Measurements from ENCODE around the gene NUAK2.

NUAK2 gene

DNA sequence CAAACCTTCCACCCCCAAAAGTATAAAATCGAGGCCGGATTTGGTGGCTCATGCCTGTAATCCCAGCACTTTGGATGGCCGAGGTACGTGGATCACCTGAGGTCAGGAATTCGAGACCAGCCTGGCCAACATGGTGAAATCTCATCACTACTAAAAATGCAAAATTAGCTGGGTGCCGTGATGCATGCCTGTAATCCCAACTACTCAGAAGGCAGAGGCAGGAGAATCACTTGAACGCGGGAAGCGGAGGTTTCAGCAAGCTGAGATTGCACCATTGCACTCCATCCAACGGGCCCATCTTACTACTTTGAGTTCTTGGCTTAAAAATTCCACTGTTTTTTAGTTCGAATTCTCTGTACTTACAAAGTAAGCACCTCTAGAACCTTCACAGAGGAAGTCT, 24.2 kb upstream of the NUAK2 start:
- DNase-seq = no peak

DNA sequence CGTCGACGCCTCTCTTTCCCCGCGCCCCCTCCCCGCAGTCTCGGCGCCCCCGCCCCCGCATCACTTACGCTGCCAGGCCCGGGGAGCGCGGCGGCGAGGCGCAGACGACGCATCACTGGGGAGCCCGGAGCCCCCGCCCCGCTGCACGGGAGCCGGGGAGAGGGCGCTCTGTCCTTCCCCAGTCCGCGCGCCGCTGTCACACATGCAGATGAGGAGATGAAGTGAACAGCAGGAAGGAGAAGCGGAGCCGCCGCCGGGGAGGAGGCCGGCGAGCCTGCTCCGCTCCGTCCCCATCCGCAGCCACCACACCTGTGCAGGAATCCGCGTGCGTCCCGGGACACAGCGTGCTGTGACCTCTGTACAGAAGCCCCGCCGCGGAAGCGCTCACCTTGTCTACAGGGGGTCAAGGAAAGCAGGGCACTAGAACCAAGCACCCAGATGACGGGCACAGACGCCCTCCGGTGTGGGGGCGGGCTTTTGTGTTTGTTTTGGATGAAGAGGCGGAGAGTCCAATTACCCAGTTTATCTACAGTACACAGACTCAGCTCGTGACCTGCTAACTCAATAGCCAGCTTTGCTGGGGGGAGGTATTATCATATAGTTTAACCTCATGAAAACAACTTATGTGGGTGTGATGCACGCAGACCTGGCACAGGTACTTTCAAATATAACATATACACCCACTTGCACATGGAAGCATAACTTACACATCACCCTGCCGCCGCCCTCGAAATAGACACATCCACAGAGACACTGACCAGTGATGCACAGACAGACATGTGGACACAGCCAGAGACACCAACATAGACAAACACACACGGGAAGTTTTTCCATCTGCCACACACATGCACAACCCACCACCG, 22.8 kb upstream of the NUAK2 start:
- DNase-seq = peak; percentile 59

DNA sequence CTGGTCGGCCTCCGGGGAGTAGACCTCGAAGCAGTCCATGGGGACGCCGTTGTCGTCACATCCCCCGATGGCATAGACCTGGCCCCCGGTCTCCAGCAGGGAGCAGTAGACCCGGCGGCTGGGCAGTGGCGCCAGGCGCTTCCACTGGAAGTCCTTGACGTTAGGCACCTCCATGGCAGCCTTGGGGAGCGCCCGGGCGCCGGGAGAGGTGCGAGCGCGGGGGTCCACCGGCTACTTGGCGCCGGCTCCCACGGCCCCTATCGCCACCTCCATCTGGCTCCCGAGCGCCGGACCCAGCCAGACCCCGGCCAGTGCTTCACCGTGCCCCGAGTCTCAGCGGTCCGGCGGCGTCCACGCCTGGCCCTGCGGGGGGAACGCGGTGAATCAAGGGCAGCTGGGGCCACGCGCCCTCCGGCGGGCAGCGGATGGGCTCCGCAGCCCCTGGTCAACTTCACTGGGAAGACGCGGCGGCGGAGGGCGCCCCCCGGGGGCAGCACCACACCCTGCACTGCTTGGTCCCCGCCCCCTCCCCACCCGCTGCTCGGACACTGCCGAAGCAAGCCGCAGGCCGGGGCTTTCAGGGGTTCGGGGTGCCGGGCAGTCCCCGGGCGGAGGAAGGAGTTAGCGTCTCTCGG, 22.0 kb upstream of the NUAK2 start:
- no peak for DNase-seq

DNA sequence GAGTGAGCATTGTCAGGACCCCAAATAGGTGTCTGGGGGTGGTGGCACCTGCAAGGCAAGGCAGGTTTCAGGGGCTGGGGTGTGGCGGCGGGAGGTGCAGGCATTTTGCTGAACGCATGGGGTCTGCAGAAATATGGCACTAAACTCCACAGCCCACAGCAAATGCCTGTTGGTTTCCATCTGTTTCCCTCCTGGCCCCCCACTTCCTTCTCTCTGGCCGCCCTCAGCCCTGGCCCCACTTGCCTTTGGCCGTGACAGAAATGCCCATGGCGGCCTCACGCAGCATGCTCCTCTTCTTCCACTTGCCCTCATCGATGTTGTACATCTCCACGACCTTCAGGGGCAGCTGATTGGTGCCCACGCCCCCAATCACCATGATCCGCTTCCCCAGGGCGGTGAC, 21.4 kb upstream of the NUAK2 start:
- DNase-seq = no peak

DNA sequence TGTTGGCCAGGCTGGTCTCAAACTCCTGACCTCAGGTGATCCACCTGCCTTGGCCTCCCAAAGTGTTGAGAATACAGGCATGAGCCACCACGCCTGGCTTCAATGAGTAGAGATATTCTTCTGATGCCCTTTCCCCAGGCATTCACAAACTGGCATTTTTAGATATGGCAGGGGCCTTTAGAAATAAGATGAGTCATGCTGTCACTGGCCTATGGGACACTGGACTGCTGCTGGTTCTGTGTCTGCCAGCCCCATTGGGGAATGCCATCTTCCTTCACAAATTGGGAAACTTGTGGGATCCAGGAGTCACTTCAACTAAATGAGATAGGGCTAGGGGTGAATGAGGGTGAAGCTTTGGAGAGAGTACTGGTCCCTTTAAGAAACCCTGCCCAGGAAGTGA, 19.1 kb upstream of the NUAK2 start:
- no peak for DNase-seq

DNA sequence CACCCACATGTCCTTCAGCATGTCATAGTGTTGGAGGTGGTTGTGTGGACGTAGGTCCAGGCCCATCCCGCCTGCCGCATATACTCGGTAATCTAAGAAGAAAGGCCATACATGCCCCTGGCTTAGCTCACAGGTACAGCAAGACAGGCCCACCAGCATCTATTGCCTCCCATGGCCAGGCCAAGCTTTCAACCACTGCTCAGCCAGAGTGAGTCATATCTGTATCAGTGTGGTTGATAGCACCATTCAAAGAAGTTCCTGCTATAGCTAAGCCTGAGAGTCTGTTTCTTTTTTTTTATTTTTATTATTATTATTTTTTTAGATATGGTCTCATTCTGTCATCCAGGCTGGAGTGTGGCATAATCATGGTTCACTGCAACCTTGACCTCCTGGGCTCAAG, 18.2 kb upstream of the NUAK2 start:
- DNase-seq = no peak

DNA sequence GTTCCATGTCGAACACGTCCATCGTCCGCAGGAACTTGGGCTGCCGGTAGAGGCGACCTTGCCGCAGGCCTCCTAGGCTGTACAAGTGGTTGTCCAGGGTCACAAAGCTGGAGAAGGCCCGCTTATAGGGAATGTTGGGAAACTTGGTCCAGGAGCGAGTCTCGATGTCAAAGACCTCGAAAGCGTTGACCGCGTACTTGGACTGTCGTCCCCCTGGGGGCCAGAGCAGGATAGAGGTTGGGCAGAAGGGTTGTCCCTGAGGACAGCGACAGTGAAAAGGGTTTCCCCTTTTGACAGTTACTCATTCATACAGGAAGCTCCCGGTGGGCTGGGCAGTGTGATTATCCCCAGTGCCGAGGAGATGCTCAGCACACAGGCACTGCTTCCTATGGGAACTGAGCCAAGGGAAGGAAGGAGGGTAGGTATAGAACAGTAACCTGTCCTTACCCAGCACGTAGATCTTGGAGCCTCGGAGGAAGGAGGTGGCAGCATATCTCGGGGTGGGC, 17.7 kb upstream of the NUAK2 start:
- DNase-seq = no peak

DNA sequence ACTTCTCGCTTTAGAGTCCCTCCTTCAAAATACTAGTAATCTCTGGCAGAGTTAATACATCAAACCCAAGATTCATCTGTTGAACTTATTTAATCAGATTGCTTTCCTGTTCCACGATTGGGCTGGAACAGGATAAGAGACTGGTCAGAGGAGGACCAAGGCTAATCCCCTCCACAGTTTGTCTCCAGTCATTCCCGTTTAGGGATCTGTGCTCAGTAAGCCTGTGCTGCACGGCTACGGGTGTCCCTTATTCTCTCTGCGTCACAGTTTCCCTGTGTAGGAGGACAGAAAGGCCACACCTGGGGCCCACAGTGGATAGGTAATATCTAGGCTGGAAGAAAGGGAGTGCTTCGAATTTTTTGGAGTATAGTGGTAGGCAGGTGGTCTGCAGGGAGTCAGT, 16.5 kb upstream of the NUAK2 start:
- DNase-seq = no peak

DNA sequence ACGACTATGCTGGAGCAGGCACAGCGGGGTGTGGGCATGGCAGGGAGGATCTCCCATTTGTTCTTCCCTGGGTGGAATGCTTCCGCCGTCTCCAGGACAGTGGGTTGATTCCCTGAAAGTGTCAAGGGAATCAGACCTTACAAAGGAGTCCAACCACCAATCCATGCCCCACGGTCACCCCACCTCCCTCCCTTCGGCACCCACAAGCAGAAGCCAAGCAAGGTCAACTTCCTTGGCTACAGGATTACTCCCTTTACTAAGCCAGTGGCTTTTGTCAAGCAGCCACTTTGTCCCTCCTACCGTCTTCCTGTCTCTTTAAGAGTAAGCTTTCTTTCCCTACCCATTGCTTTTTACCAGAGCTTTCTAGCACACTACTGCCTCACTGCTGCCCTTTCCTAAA, 15.9 kb upstream of the NUAK2 start:
- DNase-seq = no peak

DNA sequence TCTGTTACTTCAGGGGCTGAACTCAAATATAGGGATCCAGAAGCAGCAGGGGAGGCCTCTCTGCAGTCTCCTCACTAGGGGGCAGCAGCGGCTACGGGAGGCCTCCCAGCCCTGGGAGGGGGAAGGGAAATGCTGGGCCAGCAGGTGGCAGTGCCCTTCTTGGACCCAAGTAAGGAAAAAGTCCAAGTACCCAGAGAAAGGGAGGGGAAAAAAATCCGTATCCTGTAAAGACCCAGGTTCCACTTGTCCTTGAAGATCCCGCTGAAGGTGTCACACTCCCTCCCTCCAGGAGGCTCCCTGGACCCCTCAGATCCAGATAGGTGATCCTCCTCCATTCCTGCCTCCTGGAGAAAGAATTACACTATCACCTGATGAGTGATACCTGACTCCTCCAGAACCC, 14.1 kb upstream of the NUAK2 start:
- DNase-seq = peak; percentile 74

DNA sequence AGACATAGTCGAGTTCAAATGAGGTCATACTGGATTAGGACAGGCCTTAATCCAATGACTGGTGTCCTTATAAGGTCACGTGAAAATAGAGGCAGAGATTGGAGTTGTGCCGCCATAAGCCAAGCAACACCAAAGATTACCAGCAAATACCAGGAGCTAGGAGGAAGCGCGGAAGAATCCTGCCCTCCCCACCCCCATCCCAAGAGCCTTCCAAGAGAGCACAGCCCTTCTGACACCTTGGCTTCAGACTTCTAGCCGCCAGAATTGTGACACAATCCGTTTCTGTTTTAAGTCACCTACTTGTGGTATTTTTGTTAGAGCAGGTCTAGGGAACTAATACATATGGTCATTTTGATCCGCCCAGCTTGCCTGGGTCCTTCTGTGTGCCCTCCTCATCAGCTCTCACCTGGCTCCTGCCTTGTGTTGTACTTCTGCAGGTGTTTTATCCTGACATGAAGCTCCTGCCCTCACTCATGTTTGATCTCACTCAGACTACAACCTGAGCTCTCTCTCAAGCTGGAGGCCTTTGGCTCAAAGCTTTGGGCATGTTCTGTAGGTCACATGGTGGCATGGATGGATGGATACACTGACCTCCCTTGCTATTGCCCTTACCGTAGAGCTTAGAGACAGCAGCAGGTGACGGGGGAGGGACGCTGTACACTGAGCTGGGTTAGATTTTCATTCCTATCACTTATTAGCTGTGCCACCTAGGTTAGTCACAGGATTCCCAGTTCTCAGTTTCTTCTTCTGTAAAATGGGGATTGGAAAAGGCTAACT, 10.7 kb upstream of the NUAK2 start:
- DNase-seq = no peak

DNA sequence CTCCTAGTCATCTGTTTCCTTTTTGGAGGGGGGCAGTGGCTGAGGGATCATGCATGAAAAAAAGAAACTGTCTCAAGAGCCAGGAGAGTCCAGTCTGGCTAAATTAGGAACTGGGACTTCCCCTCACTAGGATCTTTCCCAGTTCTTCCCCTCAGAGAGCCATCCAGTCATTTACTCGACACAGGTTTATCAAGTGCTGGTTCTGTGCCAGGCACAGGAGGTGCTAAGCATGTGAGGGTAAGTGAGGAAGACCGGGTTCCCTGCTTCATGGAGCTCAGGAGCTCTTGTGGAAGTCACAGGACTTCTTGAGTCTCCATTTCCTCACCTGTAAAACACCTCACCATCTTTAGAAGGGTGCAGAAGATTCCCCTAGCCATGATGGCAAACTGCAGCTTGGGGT, 8.6 kb upstream of the NUAK2 start:
- DNase-seq = no peak

DNA sequence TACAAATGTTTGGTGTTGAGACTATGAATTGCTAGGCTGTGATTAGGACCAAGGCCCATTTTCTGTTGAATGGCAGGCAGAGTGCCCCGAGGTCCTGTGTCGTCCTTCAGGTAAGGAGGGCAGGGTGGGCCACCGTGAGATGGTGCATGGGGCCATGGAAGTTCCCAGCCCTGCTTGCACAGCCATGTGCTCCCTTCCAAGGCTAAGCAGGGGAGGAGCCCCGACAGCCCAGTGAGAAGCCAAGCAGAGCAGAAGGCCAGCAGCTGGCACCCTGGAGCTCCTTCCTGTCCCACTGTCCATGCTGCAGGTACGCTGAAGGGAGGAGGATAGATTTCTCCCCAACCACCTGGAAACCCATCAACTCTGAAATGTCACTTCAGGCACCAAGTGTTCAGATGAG, 8.2 kb upstream of the NUAK2 start:
- DNase-seq = no peak

DNA sequence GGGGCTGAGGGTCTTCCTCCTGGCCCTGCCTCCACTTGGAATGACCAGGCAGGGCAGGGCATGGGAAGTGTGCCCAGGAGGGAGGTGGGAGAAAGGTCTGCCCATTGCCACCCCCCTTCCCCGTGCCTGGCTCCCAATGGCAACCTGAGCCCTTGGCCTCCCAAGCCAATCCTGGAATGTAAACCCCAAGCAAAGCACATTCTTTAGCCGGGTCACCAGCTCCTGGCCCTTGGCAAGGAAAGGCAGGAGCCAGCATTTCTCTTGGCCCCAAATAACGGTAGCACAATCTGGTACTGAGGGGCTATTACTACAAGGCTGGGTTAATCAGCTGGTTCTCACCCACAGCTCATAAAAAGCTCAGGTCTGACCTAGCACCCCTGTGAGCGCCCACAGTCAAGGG, 6.9 kb upstream of the NUAK2 start:
- no peak for DNase-seq

DNA sequence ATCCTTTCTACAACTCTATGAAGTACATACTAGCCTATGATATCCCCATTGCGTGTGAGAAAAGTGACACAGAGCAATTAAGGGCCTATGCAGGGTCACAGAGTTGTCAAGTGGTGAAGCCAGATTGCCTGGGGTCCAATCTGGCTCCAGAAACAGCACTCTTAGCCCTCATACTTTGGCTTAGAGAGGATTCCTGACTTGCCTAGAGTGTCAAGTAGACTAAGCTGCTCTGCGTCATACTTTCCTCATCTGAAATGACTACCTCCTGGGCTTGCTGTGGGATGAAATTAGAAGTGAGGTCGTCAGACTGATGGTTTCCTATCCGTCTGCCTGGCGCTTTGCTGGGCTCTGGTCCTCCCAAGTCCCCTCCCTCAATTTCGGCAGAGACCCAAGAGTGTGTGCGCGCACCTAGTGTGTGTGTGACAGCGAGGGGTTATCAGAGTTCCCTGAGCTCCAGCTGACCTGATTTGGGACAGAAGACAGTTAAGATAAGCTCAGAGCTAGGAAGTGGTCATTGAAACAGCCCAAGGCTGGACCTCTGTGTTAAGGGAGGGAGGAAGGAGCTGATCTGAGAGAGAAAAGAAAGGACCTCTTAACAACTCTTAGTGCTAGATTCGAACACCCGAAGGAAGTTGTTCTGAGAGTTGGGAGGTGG, 5.4 kb upstream of the NUAK2 start:
- no peak for DNase-seq

DNA sequence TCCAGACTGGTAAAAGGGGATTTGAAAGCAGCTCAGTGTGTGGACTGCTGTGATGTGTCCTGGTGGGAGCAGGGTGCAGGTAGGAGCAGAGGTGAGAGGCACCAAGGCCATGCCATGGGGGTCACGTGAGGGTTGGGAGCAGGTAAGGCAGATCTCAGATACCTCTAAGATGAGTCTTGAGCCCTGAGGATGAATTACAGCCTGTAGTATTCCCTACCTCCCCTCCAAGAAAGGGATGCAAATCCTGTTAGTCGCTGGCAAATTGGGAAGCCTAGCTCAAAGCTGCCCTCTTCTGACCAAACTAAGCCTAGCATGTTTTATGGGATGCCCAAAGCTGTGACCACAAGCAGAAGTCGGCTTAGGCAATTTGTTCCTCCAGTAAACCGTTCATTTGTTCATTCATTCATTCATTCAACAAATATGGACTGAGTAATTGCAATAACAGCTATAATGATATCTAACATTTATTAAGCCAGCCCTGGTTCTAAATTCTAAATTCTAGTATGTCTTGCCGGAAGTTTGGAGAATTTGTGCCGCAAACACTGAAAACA, 3.9 kb upstream of the NUAK2 start:
- peak; percentile 60 for DNase-seq

DNA sequence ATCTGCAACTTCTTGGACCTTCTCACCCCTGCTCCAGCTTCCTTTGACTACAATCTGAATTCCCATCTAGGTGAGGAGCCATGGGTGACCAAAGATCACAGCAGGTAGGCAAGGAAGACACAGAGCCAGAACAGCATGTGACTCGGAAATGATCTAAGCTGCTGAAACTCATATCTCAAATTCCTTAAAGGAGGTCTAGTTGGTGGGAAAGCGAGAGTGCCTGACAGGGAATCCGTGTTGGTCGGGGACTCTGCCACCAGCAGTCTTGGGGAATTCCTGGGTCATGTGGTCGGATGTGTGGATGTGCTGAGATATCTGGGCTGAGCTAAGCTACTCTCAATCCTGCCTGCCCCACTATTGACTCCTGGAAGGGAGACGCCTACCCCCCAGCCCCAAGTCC, 3.2 kb upstream of the NUAK2 start:
- no peak for DNase-seq

DNA sequence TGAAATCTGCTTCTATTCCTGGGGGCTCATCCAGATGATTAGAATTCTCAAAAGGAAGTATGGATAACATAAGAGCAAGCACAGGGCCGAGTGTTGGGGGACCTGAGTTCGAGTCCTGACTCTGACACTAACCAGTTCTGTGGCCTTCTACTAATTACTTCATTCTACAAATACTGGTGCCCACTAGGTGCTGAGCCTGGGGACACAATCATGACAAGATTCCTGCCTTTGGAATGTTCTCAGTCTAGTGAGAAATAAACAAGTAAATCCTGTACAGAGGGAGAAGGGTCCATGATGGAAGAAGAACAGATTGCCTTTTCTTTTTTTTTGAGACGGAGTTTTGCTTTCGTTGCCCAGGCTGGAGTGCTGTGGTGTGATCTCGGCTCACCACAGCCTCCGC, 2.2 kb upstream of the NUAK2 start:
- no peak for DNase-seq

DNA sequence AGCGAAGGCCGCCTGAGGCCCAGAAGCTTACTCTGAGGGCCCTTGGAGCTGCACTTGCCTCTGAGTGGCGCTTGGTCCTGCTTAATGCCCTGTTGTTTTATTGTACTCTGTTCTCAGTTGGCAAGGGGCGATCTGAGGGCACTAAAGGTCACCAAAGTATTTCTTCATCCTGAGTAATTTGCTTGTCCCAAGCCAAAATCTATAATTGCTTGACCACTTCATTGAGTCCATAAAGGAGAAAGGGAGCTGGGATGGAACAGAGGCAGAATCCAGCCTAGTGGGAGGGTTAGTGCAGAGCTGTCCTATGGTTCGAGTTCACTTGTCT, 376 bp upstream of the NUAK2 start:
- DNase-seq = no peak

DNA sequence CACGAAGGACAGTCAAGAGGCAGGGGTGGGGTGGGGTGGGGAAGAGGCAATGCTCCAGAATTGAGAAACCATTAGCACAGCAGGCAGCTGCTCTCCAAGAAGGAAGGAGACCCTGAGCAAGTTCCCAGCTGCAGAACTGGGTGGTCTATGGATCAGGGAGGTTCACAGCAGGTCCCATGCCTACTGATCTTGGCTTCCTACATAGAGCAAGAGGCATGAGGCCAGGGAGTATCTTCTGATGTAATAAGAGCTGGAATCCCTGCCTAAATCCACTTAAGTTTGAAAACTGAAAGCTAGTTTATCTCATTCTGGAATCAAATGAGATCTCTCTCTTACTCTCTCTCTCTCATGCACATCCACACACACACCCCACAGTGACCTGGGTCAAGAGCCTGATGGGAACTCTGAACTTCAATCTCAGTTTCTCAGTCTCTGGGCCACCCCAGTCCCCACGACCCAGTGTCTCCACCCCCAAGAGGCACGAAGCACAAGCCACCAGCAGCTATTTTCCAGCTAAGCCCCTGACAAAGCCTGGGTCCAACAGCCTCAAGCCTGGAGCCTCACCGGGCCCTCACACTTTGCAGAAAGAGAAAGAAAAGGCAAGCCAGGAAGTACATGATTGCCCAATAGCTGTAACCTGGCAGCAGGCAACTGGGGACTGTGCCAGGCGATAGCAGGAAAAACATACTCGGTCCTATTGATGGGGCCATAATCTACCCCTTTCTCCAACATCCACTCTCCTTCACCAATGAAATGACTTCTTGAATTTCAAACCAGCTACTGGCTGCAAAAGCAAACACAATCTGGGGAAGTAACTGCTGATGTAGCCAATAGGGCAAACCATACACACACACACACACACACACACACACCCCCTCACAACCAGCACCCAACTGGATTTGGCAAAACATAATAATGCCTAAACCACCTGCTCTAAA, 2.2 kb downstream of the NUAK2 start:
- DNase-seq = peak; percentile 74

DNA sequence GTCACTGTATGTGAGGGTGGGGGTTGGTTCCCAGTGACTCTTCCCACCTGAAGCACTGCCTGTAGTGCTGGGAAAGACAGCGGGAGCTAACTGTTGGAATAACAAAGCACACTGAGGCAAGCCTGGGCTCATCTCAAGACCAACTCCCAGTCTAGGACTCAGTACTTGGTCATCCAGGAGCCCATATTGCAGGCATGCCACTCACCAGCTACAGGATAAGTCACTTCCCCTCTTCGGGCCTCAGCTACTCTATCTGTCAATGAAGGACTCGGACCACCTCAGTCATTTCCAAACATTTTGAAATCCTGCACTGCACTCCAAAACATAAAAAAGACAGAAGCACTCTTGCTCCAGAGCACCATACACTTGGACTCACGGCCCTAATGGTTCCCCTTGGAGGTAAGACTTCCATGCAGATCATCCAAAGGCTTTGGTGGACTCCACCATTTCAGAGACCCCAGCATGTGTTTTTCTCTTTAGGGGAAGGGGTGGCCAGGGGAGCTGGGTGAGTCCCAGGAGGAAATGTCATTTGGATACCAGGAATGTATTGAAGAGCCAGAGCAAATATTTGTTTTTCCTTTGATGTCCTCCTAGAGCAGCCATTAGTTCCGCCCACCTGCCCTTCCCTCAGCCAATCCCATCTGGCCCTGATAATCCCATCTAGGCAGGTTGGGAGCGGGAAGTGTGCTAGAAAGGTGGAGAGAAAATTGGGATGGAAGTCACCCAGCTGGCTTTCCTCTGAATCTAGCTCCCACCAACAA, 3.1 kb downstream of the NUAK2 start:
- DNase-seq = peak; percentile 66
